Thoracic aorta (tissue), 2 donors: ENCODE measurements around the gene ALLC. TPM values are rescaled to one million over a fixed set of nuclear protein-coding genes. Genes with fewer than 3 reads are reported as not detected.

Experiments used
- ATAC-seq: fragments of 150-250 bp; one replicate; pipeline ENCODE4 v1.8.0; 2017; ENCODE audit warnings: low read depth; ENCODE audit not compliant: insufficient number of reproducible peaks, low FRiP score
- DNase-seq: peaks from one replicate; pipeline ENCODE4 v3.0.0-alpha.2; 2020; ENCODE audit warnings: low spot score
- H3K27ac ChIP-seq, 2 donors: fragments of 200-600 bp; sonication (generic); 1 replicate in 1 of 2; 2 replicates in 1 of 2; pipeline ENCODE4 v1.5.1; 2016; ENCODE audit warnings: mild to moderate bottlenecking in 2 of 2, moderate library complexity in 2 of 2
- H3K27me3 ChIP-seq: fragments of 200-600 bp; sonication (generic); replicated peaks from 2 replicates; pipeline ENCODE4 v1.6.0; 2016; ENCODE audit warnings: mild to moderate bottlenecking; ENCODE audit not compliant: insufficient read depth
- H3K36me3 ChIP-seq: fragments of 200-600 bp; sonication (generic); one replicate; pipeline ENCODE4 v1.5.1; 2016
- H3K4me1 ChIP-seq, 2 donors: fragments of 200-600 bp; sonication (generic); 1 replicate in 1 of 2; 2 replicates in 1 of 2; pipeline versions ENCODE4 v1.5.1 to v1.6.0; 2016; ENCODE audit warnings: low read depth in 2 of 2, mild to moderate bottlenecking in 1 of 2; ENCODE audit not compliant: control insufficient read depth in 1 of 2
- H3K4me3 ChIP-seq: fragments of 200-600 bp; sonication (generic); 2 replicates; pipeline ENCODE4 v1.5.1; 2016; ENCODE audit warnings: mild to moderate bottlenecking
- H3K9me3 ChIP-seq: fragments of 200-600 bp; sonication (generic); 2 replicates; pipeline ENCODE4 v1.5.1; 2016
- total RNA-seq, 2 donors: library from RNA; depleted of rRNA; stranded (reverse); fragments of >200 nt; gene quantifications; one replicate each; pipeline versions ENCODE4 v1.1.0 to v1.2.3, GENCODE V29; 2016
- TF ChIP-seq, protein P1 (sequence below): fragments of 200-600 bp; sonication (generic); IDR thresholded peaks from one replicate; pipeline ENCODE4 v1.5.1; 2019; ENCODE audit warnings: antibody characterized with exemption

The ALLC gene
- total RNA-seq, 2 donors from 2014 or later: 1.1 TPM; not detected in 1

GRCh38 chr2:3708576-3708975, 50.6 kb downstream of the ALLC start:
- no peaks in the 10 kb centered on the region for H3K9me3 ChIP-seq
- DNase-seq (no peak), ATAC-seq (no peak)
- no peaks in the 10 kb centered on the region for H3K27me3 ChIP-seq
- TF ChIP-seq, protein P1, sequence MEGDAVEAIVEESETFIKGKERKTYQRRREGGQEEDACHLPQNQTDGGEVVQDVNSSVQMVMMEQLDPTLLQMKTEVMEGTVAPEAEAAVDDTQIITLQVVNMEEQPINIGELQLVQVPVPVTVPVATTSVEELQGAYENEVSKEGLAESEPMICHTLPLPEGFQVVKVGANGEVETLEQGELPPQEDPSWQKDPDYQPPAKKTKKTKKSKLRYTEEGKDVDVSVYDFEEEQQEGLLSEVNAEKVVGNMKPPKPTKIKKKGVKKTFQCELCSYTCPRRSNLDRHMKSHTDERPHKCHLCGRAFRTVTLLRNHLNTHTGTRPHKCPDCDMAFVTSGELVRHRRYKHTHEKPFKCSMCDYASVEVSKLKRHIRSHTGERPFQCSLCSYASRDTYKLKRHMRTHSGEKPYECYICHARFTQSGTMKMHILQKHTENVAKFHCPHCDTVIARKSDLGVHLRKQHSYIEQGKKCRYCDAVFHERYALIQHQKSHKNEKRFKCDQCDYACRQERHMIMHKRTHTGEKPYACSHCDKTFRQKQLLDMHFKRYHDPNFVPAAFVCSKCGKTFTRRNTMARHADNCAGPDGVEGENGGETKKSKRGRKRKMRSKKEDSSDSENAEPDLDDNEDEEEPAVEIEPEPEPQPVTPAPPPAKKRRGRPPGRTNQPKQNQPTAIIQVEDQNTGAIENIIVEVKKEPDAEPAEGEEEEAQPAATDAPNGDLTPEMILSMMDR: no peak
- H3K36me3 ChIP-seq: no peaks in the 10 kb centered on the region
- H3K4me3 ChIP-seq: no peak overlapping the region
- H3K4me1 ChIP-seq: peaks cover 11 to 37% of the 10 kb centered on the region in 2 donors
- no peak overlapping the region for H3K27ac ChIP-seq

DNA sequence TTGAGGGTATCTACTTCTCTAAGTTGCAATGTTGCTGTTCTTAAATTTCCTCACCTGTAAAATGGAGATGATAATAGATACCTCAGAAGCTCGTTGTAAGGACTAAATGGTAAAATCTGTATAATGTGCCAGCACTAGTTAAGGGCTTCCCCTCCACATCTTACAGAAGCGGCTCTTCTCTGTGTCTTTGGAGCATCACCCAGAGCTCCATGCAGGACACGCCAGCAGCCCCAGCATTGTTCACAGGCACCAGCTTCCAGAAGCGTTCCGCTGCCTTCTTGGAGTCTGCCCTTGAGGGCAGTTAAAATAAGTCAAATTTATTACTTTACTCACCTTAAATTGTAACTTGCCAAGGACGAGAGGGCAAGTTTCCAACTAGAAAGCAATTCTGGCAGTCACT, 51.2 kb downstream of the ALLC start:
- H3K27ac ChIP-seq: no peak overlapping the region
- no peaks in the 10 kb centered on the region for H3K9me3 ChIP-seq
- TF ChIP-seq, protein P1: no peak
- no peaks in the 10 kb centered on the region for H3K36me3 ChIP-seq
- H3K4me1 ChIP-seq: peaks cover 11 to 37% of the 10 kb centered on the region in 2 donors
- no peak for ATAC-seq
- no peak for DNase-seq
- H3K4me3 ChIP-seq: no peak overlapping the region
- no peaks in the 10 kb centered on the region for H3K27me3 ChIP-seq

DNA sequence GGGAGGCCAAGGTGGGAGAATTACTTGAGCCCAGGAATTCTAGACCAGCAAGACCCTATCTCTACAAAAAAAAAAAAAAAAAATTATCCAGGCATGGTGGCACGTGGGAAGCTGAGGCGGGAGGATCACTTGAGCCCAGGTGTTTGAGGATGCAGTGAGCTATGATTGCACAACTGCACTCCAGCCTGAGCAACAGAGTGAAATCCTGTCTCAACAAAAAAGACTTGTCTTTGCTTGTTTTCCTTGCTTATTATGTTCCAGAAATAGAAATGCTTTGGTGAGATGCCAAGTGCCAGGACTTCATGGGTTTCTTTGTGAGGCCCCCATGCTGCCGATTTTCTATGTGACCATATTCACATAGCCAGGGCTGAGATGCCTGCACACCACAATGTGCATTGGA, 54.4 kb downstream of the ALLC start:
- no peak overlapping the region for H3K27ac ChIP-seq
- TF ChIP-seq, protein P1: no peak
- no peaks in the 10 kb centered on the region for H3K27me3 ChIP-seq
- peaks cover 2 to 22% of the 10 kb centered on the region in 2 donors for H3K4me1 ChIP-seq
- ATAC-seq (no peak), DNase-seq (no peak)
- no peaks in the 10 kb centered on the region for H3K9me3 ChIP-seq
- no peak overlapping the region for H3K4me3 ChIP-seq
- no peaks in the 10 kb centered on the region for H3K36me3 ChIP-seq

GRCh38 chr2:3712831-3713503, 55.0 kb downstream of the ALLC start:
- ATAC-seq (no peak), DNase-seq (no peak)
- H3K36me3 ChIP-seq: no peaks in the 10 kb centered on the region
- no peaks in the 10 kb centered on the region for H3K9me3 ChIP-seq
- H3K4me3 ChIP-seq: no peak overlapping the region
- H3K27ac ChIP-seq: no peak overlapping the region
- TF ChIP-seq, protein P1: no peak
- peaks cover 0 to 17% of the 10 kb centered on the region in 2 donors for H3K4me1 ChIP-seq
- H3K27me3 ChIP-seq: no peaks in the 10 kb centered on the region

- no peak for ATAC-seq
- H3K27ac ChIP-seq: no peak overlapping the region
- no peak overlapping the region for H3K4me3 ChIP-seq
- TF ChIP-seq, protein P1: no peak
- DNase-seq: no peak
- no peaks in the 10 kb centered on the region for H3K36me3 ChIP-seq
- no peaks in the 10 kb centered on the region for H3K9me3 ChIP-seq
- no peaks in the 10 kb centered on the region for H3K4me1 ChIP-seq
- no peaks in the 10 kb centered on the region for H3K27me3 ChIP-seq
Measured at GRCh38 chr2:3718679-3719078, 60.7 kb downstream of the ALLC start.
